Endothelial cell of umbilical vein (primary cell): ENCODE measurements around the gene EPO.

Experiments used
- CTCF ChIP-seq, 2 donors: IDR thresholded peaks; 1 replicate in 1 of 2; 2 replicates in 1 of 2; pipeline ENCODE4 v1.5.1; 2011; ENCODE audit warnings: low read length in 2 of 2, mild to moderate bottlenecking in 2 of 2, moderate library complexity in 2 of 2, control low read depth in 1 of 2, inconsistent platforms in 1 of 2, low read depth in 1 of 2; ENCODE audit not compliant: insufficient read depth in 1 of 2; ENCODE audit errors: extremely low read depth in 1 of 2
- EZH2 ChIP-seq: IDR thresholded peaks from 2 replicates; pipeline ENCODE4 v1.6.1; 2012; ENCODE audit warnings: borderline replicate concordance, low read depth, mild to moderate bottlenecking, moderate library complexity, low read length, inconsistent platforms; ENCODE audit not compliant: severe bottlenecking
- POLR2A ChIP-seq: IDR thresholded peaks from 2 replicates; pipeline ENCODE4 v1.6.1; 2012; ENCODE audit warnings: low read depth, mild to moderate bottlenecking, control low read depth, low read length

DNA sequence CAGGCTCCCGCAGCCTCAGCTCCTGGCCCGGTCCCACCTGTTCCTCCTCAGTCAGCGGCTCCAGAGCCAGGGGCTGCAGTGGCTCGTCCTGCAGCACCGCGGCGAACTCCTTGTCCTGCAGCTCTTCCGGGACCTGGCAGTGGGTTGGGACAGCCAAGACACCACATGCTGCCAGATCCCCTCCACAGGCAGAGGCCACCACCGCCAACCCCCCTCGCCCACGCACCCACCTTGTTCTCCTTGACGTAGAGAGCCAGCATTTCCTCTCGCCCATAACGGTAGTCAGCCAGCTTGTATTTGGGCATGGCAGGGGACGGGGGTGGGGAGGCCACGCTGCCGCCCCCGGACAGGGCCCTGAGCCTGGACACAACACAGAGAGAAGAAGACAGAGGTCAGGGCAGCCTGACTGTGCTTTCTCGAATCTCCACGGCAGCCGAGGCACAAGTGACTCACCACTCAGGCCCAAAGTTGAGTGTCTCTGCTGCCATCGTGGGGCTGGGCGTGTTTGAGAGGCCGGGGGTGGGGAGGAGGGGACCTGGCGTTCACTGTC, 32.4 kb upstream of the EPO start:
- TF ChIP-seq EZH2 (no peak), CTCF (IDR thresholded peaks at IDR 0.05; ENCODE audit: extremely low read depth in 1 of 2, insufficient read depth in 1 of 2, low read depth in 1 of 2, low read length in 2 of 2) (no peak), POLR2A (no peak)
